ENCODE data around the gene GPLD1.

GPLD1 gene

GRCh38 chr6:24489470-24489869 is at the start of gene GPLD1:
Gene GPLD1 (minus strand): TSS chr6:24489578. CDS start chr6:24489511, 67 bp downstream.
- H3K9ac ChIP-seq (ENCODE audit: low read depth, low read length): no peak within 1 kb of the TSS
- no peaks in the 10 kb centered on the region for H3K36me3 ChIP-seq (ENCODE audit: insufficient read depth, low read depth, low read length)
- H3K27ac ChIP-seq (ENCODE audit: low read length): no peak within 1 kb of the TSS
- H3K9me3 ChIP-seq (ENCODE audit: insufficient read depth, low read depth, low read length): no peaks in the 10 kb centered on the region
- no peaks in the 10 kb centered on the region; the same call in 1 of the 2 replicates for H3K4me1 ChIP-seq (ENCODE audit: insufficient read depth, low read length)
- no peak within 1 kb of the TSS for H3K4me3 ChIP-seq (ENCODE audit: low read length)
- H3K27me3 ChIP-seq (ENCODE audit: insufficient read depth, low read length): peaks cover 14% of the 10 kb centered on the region

DNA sequence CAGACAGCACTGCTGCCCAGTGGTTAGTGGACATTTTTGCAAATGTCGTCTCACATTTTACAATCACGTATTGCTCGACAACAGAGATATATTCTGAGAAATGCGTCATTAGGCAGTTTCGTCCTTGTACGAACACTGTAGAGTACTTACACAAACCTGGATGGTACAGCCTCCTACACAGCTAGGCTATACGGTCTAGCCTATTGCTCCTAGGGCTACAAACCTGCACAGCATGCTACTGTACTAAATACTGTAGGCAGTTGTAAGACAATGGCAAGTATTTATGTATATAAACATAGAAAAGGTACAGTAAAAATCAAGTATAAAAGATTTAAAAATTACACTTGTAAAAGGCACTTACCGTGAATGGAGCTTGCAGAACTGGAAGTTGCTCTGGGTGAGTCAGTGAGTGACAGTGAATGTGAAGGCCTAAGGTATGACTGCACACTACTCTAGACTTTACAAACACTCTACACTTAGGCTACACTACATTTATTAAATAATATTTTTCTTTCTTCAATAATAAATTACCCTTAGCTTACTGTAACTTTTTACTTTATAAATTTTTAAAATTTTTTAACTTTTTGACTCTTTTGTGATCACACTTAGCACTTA is 48.5 kb upstream of the GPLD1 start:
- Histone ChIP-seq H3K36me3 (ENCODE audit: insufficient read depth, low read depth, low read length) (no peaks in the 10 kb centered on the region), H3K9me3 (ENCODE audit: insufficient read depth, low read depth, low read length) (no peaks in the 10 kb centered on the region), H3K4me3 (ENCODE audit: low read length) (no peak overlapping the region), H3K4me1 (ENCODE audit: insufficient read depth, low read length) (no peaks in the 10 kb centered on the region), H3K9ac (ENCODE audit: low read depth, low read length) (no peak overlapping the region), H3K27me3 (ENCODE audit: insufficient read depth, low read length) (no peaks in the 10 kb centered on the region), H3K27ac (ENCODE audit: low read length) (no peak overlapping the region)

- no peak overlapping the region for H3K27ac ChIP-seq (ENCODE audit: low read length)
- H3K4me1 ChIP-seq (ENCODE audit: insufficient read depth, low read length): no peaks in the 10 kb centered on the region
- H3K9ac ChIP-seq (ENCODE audit: low read depth, low read length): no peak overlapping the region
- no peak overlapping the region for H3K4me3 ChIP-seq (ENCODE audit: low read length)
- H3K36me3 ChIP-seq (ENCODE audit: insufficient read depth, low read depth, low read length): no peaks in the 10 kb centered on the region
- H3K27me3 ChIP-seq (ENCODE audit: insufficient read depth, low read length): no peaks in the 10 kb centered on the region
- H3K9me3 ChIP-seq (ENCODE audit: insufficient read depth, low read depth, low read length): no peaks in the 10 kb centered on the region
Measured at GRCh38 chr6:24537082-24537699, 47.8 kb upstream of the GPLD1 start.

DNA sequence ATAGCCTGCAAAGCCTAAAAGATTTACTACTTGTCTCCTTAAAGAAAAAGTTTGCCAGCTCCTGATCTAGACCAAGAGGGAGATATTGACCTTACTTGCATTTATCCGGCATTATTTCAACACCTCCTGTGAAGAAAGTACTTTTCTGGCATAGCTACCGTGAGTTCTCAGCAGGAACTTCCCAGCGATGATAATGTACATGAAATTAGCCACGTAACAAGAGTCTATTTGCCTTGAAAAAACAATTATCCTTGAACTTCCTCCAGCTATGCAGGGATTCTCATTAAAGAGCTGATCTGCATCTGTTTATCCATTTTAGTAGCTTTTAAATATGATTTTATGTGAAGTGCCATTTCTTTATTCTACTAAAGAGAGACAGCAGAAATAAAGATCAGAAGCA is 47.1 kb upstream of the GPLD1 start:
- Histone ChIP-seq H3K27ac (ENCODE audit: low read length) (no peak overlapping the region), H3K4me1 (ENCODE audit: insufficient read depth, low read length) (no peaks in the 10 kb centered on the region), H3K36me3 (ENCODE audit: insufficient read depth, low read depth, low read length) (no peaks in the 10 kb centered on the region), H3K9me3 (ENCODE audit: insufficient read depth, low read depth, low read length) (no peaks in the 10 kb centered on the region), H3K9ac (ENCODE audit: low read depth, low read length) (no peak overlapping the region), H3K27me3 (ENCODE audit: insufficient read depth, low read length) (no peaks in the 10 kb centered on the region), H3K4me3 (ENCODE audit: low read length) (no peak overlapping the region)

GRCh38 chr6:24535210-24535609 is 45.8 kb upstream of the GPLD1 start:
- H3K4me1 ChIP-seq (ENCODE audit: insufficient read depth, low read length): no peaks in the 10 kb centered on the region
- no peak overlapping the region for H3K4me3 ChIP-seq (ENCODE audit: low read length)
- H3K9me3 ChIP-seq (ENCODE audit: insufficient read depth, low read depth, low read length): no peaks in the 10 kb centered on the region
- H3K27ac ChIP-seq (ENCODE audit: low read length): no peak overlapping the region
- H3K27me3 ChIP-seq (ENCODE audit: insufficient read depth, low read length): no peaks in the 10 kb centered on the region
- no peak overlapping the region for H3K9ac ChIP-seq (ENCODE audit: low read depth, low read length)
- H3K36me3 ChIP-seq (ENCODE audit: insufficient read depth, low read depth, low read length): no peaks in the 10 kb centered on the region

GRCh38 chr6:24534329-24534728 is 45.0 kb upstream of the GPLD1 start:
- no peak overlapping the region for H3K4me3 ChIP-seq (ENCODE audit: low read length)
- H3K9ac ChIP-seq (ENCODE audit: low read depth, low read length): no peak overlapping the region
- H3K9me3 ChIP-seq (ENCODE audit: insufficient read depth, low read depth, low read length): no peaks in the 10 kb centered on the region
- H3K27ac ChIP-seq (ENCODE audit: low read length): no peak overlapping the region
- H3K27me3 ChIP-seq (ENCODE audit: insufficient read depth, low read length): no peaks in the 10 kb centered on the region
- H3K4me1 ChIP-seq (ENCODE audit: insufficient read depth, low read length): no peaks in the 10 kb centered on the region
- no peaks in the 10 kb centered on the region for H3K36me3 ChIP-seq (ENCODE audit: insufficient read depth, low read depth, low read length)

DNA sequence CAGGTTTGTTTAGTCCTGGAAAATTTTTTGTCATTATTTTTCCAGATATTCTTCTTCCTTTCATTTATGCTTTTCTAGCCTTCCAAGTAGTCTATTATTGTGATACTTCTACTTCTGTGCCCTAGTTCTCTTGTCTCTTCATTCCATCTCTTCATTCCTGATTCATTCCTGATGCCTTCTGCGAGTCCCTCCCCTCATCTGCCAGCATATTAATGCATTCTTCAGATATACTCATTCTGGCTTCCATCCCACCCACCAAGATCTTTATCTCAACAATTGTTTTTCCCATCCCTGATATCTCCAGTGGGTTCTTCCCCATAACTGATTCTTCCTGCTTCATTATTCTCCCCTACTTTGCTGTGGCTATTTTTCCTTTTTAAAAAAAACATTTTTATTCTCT is 40.6 kb upstream of the GPLD1 start:
- no peaks in the 10 kb centered on the region for H3K9me3 ChIP-seq (ENCODE audit: insufficient read depth, low read depth, low read length)
- no peak overlapping the region for H3K27ac ChIP-seq (ENCODE audit: low read length)
- H3K36me3 ChIP-seq (ENCODE audit: insufficient read depth, low read depth, low read length): no peaks in the 10 kb centered on the region
- H3K4me1 ChIP-seq (ENCODE audit: insufficient read depth, low read length): no peaks in the 10 kb centered on the region
- H3K27me3 ChIP-seq (ENCODE audit: insufficient read depth, low read length): no peaks in the 10 kb centered on the region
- no peak overlapping the region for H3K4me3 ChIP-seq (ENCODE audit: low read length)
- H3K9ac ChIP-seq (ENCODE audit: low read depth, low read length): no peak overlapping the region

DNA sequence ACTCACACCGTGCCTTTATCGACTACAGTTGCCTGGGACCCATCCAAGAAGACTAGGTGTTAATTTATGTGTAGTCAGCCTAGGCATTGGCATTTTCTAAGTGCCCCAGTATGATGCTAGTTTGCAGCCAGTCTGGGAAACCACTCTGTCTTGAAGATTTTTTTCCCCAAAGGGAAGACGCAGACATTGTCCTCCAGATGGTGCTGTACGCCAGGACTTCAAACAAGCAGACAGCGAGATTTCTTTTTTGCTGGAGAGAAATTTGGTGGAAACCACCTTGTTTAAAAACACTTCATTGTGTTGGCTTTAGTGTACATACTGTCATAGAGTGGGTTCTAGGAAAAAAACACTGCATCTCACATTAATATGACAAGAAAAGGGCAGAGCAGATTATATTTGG is 35.4 kb upstream of the GPLD1 start:
- Histone ChIP-seq H3K27me3 (ENCODE audit: insufficient read depth, low read length) (no peaks in the 10 kb centered on the region), H3K4me1 (ENCODE audit: insufficient read depth, low read length) (no peaks in the 10 kb centered on the region), H3K9ac (ENCODE audit: low read depth, low read length) (no peak overlapping the region), H3K4me3 (ENCODE audit: low read length) (no peak overlapping the region), H3K27ac (ENCODE audit: low read length) (no peak overlapping the region), H3K36me3 (ENCODE audit: insufficient read depth, low read depth, low read length) (no peaks in the 10 kb centered on the region), H3K9me3 (ENCODE audit: insufficient read depth, low read depth, low read length) (no peaks in the 10 kb centered on the region)

DNA sequence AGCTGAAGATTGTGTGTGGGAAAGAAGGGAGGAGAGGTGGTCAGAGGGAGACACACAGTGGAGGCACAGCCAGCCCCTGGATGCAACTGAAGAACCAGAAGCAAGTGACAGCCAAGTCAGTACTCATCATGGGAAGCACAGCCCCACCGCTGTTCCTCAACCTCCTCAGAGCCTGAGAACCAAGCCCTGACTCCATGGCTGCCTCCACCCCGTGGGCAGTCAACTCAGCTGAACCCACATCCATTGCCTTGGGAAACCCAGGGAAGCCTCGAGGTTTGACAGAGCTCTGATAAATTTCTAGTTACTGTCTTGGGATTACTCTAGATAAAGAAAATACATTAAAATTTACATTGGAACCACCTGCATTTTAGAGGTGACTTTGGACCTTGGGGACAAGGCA is 35.0 kb upstream of the GPLD1 start:
- no peaks in the 10 kb centered on the region for H3K36me3 ChIP-seq (ENCODE audit: insufficient read depth, low read depth, low read length)
- no peak overlapping the region for H3K4me3 ChIP-seq (ENCODE audit: low read length)
- no peaks in the 10 kb centered on the region for H3K9me3 ChIP-seq (ENCODE audit: insufficient read depth, low read depth, low read length)
- no peaks in the 10 kb centered on the region for H3K4me1 ChIP-seq (ENCODE audit: insufficient read depth, low read length)
- no peak overlapping the region for H3K27ac ChIP-seq (ENCODE audit: low read length)
- H3K27me3 ChIP-seq (ENCODE audit: insufficient read depth, low read length): no peaks in the 10 kb centered on the region
- H3K9ac ChIP-seq (ENCODE audit: low read depth, low read length): no peak overlapping the region

- H3K4me1 ChIP-seq (ENCODE audit: insufficient read depth, low read length): no peaks in the 10 kb centered on the region
- H3K27me3 ChIP-seq (ENCODE audit: insufficient read depth, low read length): no peaks in the 10 kb centered on the region
- no peaks in the 10 kb centered on the region for H3K9me3 ChIP-seq (ENCODE audit: insufficient read depth, low read depth, low read length)
- H3K9ac ChIP-seq (ENCODE audit: low read depth, low read length): no peak overlapping the region
- no peak overlapping the region for H3K4me3 ChIP-seq (ENCODE audit: low read length)
- no peak overlapping the region for H3K27ac ChIP-seq (ENCODE audit: low read length)
- H3K36me3 ChIP-seq (ENCODE audit: insufficient read depth, low read depth, low read length): no peaks in the 10 kb centered on the region
Measured at GRCh38 chr6:24522228-24523176, 33.1 kb upstream of the GPLD1 start.

- Histone ChIP-seq H3K4me3 (ENCODE audit: low read length) (no peak overlapping the region), H3K27me3 (ENCODE audit: insufficient read depth, low read length) (no peaks in the 10 kb centered on the region), H3K4me1 (ENCODE audit: insufficient read depth, low read length) (no peaks in the 10 kb centered on the region), H3K9ac (ENCODE audit: low read depth, low read length) (no peak overlapping the region), H3K36me3 (ENCODE audit: insufficient read depth, low read depth, low read length) (no peaks in the 10 kb centered on the region), H3K9me3 (ENCODE audit: insufficient read depth, low read depth, low read length) (no peaks in the 10 kb centered on the region), H3K27ac (ENCODE audit: low read length) (no peak overlapping the region)
Measured at GRCh38 chr6:24520929-24521546, 31.7 kb upstream of the GPLD1 start.
